ENCODE data around the gene RSPH6A.

GRCh38 chr19:45785781-45786532, 29.2 kb downstream of the RSPH6A start:
- TF ChIP-seq, protein P1, sequence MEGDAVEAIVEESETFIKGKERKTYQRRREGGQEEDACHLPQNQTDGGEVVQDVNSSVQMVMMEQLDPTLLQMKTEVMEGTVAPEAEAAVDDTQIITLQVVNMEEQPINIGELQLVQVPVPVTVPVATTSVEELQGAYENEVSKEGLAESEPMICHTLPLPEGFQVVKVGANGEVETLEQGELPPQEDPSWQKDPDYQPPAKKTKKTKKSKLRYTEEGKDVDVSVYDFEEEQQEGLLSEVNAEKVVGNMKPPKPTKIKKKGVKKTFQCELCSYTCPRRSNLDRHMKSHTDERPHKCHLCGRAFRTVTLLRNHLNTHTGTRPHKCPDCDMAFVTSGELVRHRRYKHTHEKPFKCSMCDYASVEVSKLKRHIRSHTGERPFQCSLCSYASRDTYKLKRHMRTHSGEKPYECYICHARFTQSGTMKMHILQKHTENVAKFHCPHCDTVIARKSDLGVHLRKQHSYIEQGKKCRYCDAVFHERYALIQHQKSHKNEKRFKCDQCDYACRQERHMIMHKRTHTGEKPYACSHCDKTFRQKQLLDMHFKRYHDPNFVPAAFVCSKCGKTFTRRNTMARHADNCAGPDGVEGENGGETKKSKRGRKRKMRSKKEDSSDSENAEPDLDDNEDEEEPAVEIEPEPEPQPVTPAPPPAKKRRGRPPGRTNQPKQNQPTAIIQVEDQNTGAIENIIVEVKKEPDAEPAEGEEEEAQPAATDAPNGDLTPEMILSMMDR (IDR thresholded peaks at IDR 0.05) = no peak
- TF ChIP-seq SMAD3 (CRISPR knock-in tag; IDR thresholded peaks at IDR 0.05; ENCODE audit: borderline replicate concordance) = no peak
- no peak for TF ChIP-seq ATF1 (CRISPR knock-in tag; IDR thresholded peaks at IDR 0.05)
- TF ChIP-seq, protein P2, sequence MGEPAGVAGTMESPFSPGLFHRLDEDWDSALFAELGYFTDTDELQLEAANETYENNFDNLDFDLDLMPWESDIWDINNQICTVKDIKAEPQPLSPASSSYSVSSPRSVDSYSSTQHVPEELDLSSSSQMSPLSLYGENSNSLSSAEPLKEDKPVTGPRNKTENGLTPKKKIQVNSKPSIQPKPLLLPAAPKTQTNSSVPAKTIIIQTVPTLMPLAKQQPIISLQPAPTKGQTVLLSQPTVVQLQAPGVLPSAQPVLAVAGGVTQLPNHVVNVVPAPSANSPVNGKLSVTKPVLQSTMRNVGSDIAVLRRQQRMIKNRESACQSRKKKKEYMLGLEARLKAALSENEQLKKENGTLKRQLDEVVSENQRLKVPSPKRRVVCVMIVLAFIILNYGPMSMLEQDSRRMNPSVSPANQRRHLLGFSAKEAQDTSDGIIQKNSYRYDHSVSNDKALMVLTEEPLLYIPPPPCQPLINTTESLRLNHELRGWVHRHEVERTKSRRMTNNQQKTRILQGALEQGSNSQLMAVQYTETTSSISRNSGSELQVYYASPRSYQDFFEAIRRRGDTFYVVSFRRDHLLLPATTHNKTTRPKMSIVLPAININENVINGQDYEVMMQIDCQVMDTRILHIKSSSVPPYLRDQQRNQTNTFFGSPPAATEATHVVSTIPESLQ (CRISPR knock-in tag; IDR thresholded peaks at IDR 0.05) = no peak

All from WTC11 (cell line).